ENCODE results near the gene LRFN3. TPM values are rescaled to one million over a fixed set of nuclear protein-coding genes. Genes with fewer than 3 reads are reported as not detected.

LRFN3 gene
- total RNA-seq, 4 donors from 2014 or later: 6.7 to 18.5 (median 9.1) TPM

DNA sequence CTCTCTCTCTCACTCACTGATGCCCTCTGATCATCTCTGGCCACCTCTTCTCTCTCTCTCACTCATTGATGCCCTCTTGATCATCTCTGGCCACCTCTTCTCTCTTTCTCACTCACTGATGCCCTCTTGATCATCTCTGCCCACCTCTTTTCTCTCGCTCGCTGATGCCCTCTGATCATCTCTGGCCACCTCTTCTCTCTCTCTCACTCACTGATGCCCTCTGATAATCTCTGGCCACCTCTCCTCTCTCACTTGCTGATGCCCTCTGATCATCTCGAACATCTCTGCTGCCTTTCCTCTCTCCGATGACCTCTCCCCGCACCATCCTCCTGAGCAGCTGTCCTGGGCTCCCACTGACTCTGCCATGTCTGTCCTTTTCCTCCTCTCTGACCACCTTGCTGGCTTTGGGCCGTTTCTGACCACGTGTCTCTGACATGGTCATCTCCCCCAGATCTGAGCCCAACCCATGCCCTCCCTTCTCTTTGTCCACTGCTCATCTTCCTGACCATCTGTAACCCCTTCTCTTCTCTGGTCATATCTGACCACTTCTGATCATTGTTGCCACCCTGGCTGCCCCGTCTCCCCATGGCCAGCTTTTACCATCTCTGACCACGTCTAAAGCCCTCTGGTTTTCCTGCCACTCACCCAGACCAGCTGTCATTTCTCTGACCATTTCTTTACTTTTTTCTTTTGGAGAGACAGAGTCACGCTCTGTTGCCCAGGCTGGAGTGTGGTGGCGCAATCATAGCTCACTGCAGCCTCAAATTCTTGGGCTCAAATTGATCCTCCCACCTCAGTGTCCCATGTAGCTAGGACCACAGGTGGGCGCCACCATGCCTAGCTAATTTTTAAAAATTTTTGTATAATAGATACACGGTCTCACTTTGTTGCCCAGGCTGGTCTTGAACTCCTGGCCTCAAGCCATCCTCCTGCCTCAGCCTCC, 2.4 kb downstream of the LRFN3 start:
- peaks cover 0 to 46% of the 10 kb centered on the region in 2 donors for H3K36me3 ChIP-seq
- no peak for ATAC-seq
- no peaks in the 10 kb centered on the region for H3K9me3 ChIP-seq
- no peak for TF ChIP-seq POLR2AphosphoS5 (IDR thresholded peaks at IDR 0.05)
- no peak for TF ChIP-seq POLR2A (IDR thresholded peaks at IDR 0.05)
- no peak for TF ChIP-seq EP300 (IDR thresholded peaks at IDR 0.05)
- TF ChIP-seq, protein P1, sequence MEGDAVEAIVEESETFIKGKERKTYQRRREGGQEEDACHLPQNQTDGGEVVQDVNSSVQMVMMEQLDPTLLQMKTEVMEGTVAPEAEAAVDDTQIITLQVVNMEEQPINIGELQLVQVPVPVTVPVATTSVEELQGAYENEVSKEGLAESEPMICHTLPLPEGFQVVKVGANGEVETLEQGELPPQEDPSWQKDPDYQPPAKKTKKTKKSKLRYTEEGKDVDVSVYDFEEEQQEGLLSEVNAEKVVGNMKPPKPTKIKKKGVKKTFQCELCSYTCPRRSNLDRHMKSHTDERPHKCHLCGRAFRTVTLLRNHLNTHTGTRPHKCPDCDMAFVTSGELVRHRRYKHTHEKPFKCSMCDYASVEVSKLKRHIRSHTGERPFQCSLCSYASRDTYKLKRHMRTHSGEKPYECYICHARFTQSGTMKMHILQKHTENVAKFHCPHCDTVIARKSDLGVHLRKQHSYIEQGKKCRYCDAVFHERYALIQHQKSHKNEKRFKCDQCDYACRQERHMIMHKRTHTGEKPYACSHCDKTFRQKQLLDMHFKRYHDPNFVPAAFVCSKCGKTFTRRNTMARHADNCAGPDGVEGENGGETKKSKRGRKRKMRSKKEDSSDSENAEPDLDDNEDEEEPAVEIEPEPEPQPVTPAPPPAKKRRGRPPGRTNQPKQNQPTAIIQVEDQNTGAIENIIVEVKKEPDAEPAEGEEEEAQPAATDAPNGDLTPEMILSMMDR (IDR thresholded peaks at IDR 0.05): no peak
- 59 to 82% methylated on average over 11 to 13 of the region's 13 CpGs for WGBS, 2 donors (ENCODE audit: low coverage in 1 of 2)
- peak overlapping the region in 1 of 4 donors; percentile 6 for H3K27ac ChIP-seq
- H3K4me3 ChIP-seq: peak overlapping the region in 1 of 2 donors; percentile 85
- no peaks in the 10 kb centered on the region for H3K27me3 ChIP-seq
- H3K4me1 ChIP-seq: peaks cover 2 to 40% (median 13%) of the 10 kb centered on the region in 3 donors

DNA sequence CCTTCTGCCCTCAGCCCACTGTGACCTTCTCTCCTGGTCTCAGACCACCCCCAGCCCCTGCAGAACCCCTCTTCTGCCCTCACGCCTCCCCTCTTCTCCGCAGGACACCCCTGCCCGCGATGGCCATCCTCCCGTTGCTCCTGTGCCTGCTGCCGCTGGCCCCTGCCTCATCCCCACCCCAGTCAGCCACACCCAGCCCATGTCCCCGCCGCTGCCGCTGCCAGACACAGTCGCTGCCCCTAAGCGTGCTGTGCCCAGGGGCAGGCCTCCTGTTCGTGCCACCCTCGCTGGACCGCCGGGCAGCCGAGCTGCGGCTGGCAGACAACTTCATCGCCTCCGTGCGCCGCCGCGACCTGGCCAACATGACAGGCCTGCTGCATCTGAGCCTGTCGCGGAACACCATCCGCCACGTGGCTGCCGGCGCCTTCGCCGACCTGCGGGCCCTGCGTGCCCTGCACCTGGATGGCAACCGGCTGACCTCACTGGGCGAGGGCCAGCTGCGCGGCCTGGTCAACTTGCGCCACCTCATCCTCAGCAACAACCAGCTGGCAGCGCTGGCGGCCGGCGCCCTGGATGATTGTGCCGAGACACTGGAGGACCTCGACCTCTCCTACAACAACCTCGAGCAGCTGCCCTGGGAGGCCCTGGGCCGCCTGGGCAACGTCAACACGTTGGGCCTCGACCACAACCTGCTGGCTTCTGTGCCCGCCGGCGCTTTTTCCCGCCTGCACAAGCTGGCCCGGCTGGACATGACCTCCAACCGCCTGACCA, 3.3 kb downstream of the LRFN3 start:
- 87% methylated on average over 15 of the region's 55 CpGs; no CpG with 5 or more reads in 1 of the 2 donors for WGBS, 2 donors (ENCODE audit: low coverage in 1 of 2)
- Histone ChIP-seq H3K27me3 (no peaks in the 10 kb centered on the region), H3K36me3 (peaks cover 0 to 54% of the 10 kb centered on the region in 2 donors), H3K4me3 (no peak overlapping the region), H3K4me1 (peaks cover 2 to 40% (median 13%) of the 10 kb centered on the region in 3 donors), H3K27ac (no peak overlapping the region), H3K9me3 (no peaks in the 10 kb centered on the region)
- ATAC-seq: no peak
- TF ChIP-seq, protein P1 (IDR thresholded peaks at IDR 0.05): no peak
- TF ChIP-seq EP300 (IDR thresholded peaks at IDR 0.05) (no peak), POLR2AphosphoS5 (IDR thresholded peaks at IDR 0.05) (no peak), POLR2A (IDR thresholded peaks at IDR 0.05) (no peak)

GRCh38 chr19:35940078-35940775, 4.1 kb downstream of the LRFN3 start:
- H3K4me3 ChIP-seq: no peak overlapping the region
- H3K9me3 ChIP-seq: no peaks in the 10 kb centered on the region
- ATAC-seq: no peak
- no peak overlapping the region for H3K27ac ChIP-seq
- TF ChIP-seq, protein P1 (IDR thresholded peaks at IDR 0.05): no peak
- no peak for TF ChIP-seq EP300 (IDR thresholded peaks at IDR 0.05)
- no peak for TF ChIP-seq POLR2AphosphoS5 (IDR thresholded peaks at IDR 0.05)
- no peak for TF ChIP-seq POLR2A (IDR thresholded peaks at IDR 0.05)
- H3K27me3 ChIP-seq: no peaks in the 10 kb centered on the region
- WGBS, 2 donors (ENCODE audit: low coverage in 1 of 2): 80% methylated on average over 1 of the region's 51 CpGs; no CpG with 5 or more reads in 1 of the 2 donors
- peaks cover 2 to 37% (median 13%) of the 10 kb centered on the region in 3 donors for H3K4me1 ChIP-seq
- peaks cover 0 to 62% of the 10 kb centered on the region in 2 donors for H3K36me3 ChIP-seq

- Histone ChIP-seq H3K4me3 (no peak overlapping the region), H3K27me3 (no peaks in the 10 kb centered on the region), H3K9me3 (no peaks in the 10 kb centered on the region), H3K36me3 (peaks cover 0 to 68% of the 10 kb centered on the region in 2 donors), H3K27ac (no peak overlapping the region), H3K4me1 (peaks cover 0 to 31% (median 8%) of the 10 kb centered on the region in 3 donors)
- WGBS, 2 donors (ENCODE audit: low coverage in 1 of 2): 62 to 71% methylated on average over 3 of the region's 4 CpGs
- no peak for TF ChIP-seq EP300 (IDR thresholded peaks at IDR 0.05)
- TF ChIP-seq, protein P1 (IDR thresholded peaks at IDR 0.05): no peak
- TF ChIP-seq POLR2A (IDR thresholded peaks at IDR 0.05): no peak
- no peak for TF ChIP-seq POLR2AphosphoS5 (IDR thresholded peaks at IDR 0.05)
- ATAC-seq: no peak
These were observed 4.7 kb downstream of the LRFN3 start for GRCh38 chr19:35940839-35941238.
